Panc1 (cell line): ENCODE results near the gene FEM1B. TPM values are rescaled to one million over a fixed set of nuclear protein-coding genes. Genes with fewer than 3 reads are reported as not detected.

Experiments
- ATAC-seq: fragments of 200-7000 bp; cut with Tn5 transposase; 2 replicates; pipeline ENCODE4 v1.9.1; 2020; ENCODE audit warnings: mild to moderate bottlenecking, moderate library complexity
- BruUV-seq: library from RNA; stranded (reverse); fragments of 400-500 nt; replicated peaks from 2 replicates; lab custom pipeline; 2021; lab: Mats Ljungman, UMichigan
- CTCF ChIA-PET: fragments of 300-600 bp; sonication (Branson Sonifier 250); formaldehyde crosslinking; loops from one replicate; lab custom pipeline; 2022; ENCODE audit warnings: antibody characterized with exemption; lab: Charles Lee
- POLR2A ChIA-PET: fragments of 300-600 bp; sonication (Branson Sonifier 250); formaldehyde crosslinking; loops from one replicate; lab custom pipeline; 2022; ENCODE audit warnings: antibody characterized with exemption; lab: Charles Lee
- DNase-seq: peaks from one replicate; pipeline ENCODE4 v3.0.0-alpha.2; 2010; ENCODE audit warnings: low read depth, low spot score
- H3K27ac ChIP-seq: 2 replicates; pipeline ENCODE4 v1.5.1; 2011; ENCODE audit warnings: mild to moderate bottlenecking, low read length, inconsistent platforms
- H3K27me3 ChIP-seq: fragments of 200-500 bp; sonication (Bioruptor generic); 2 replicates; pipeline ENCODE4 v1.6.0; 2014; ENCODE audit warnings: low read length, inconsistent platforms; ENCODE audit not compliant: control insufficient read depth, insufficient read depth
- H3K36me3 ChIP-seq: fragments of 200-500 bp; sonication (Bioruptor generic); 2 replicates; pipeline ENCODE4 v1.5.1; 2014; ENCODE audit warnings: inconsistent platforms, mild to moderate bottlenecking, low read length, moderate library complexity; ENCODE audit not compliant: control insufficient read depth, insufficient read depth
- H3K4me1 ChIP-seq: 2 replicates; pipeline ENCODE4 v1.5.1; 2011; ENCODE audit warnings: inconsistent platforms, mild to moderate bottlenecking, low read length, moderate library complexity; ENCODE audit not compliant: control insufficient read depth, insufficient read depth
- H3K4me3 ChIP-seq, 2 experiments: 2 replicates each; pipeline ENCODE4 v1.5.1; 2011 to 2012; ENCODE audit warnings: low read depth in 2 of 2, low read length in 2 of 2, mild to moderate bottlenecking in 2 of 2, inconsistent platforms in 1 of 2, moderate library complexity in 1 of 2
- H3K9me3 ChIP-seq: fragments of 200-500 bp; sonication (Bioruptor generic); 2 replicates; pipeline ENCODE4 v1.5.1; 2014; ENCODE audit warnings: low read depth, mild to moderate bottlenecking, inconsistent platforms, low read length, moderate library complexity; ENCODE audit not compliant: control insufficient read depth, insufficient read depth
- CTCF ChIP-seq: fragments of 450-650 bp; IDR thresholded peaks from 2 replicates; pipeline ENCODE4 v1.5.1; 2017; ENCODE audit warnings: mild to moderate bottlenecking
- POLR2AphosphoS5 ChIP-seq: IDR thresholded peaks from 2 replicates; pipeline ENCODE4 v1.6.1; 2012; ENCODE audit warnings: mild to moderate bottlenecking, low read depth, low read length, moderate library complexity
- REST ChIP-seq, 2 experiments: IDR thresholded peaks; 2 replicates each; pipeline ENCODE4 v1.6.1; 2011 to 2012; ENCODE audit warnings: low read depth in 2 of 2, control low read depth in 1 of 2, low read length in 1 of 2, mild to moderate bottlenecking in 1 of 2, moderate library complexity in 1 of 2; ENCODE audit not compliant: insufficient read depth in 1 of 2
- SIN3A ChIP-seq: IDR thresholded peaks from 2 replicates; pipeline ENCODE4 v1.6.1; 2012; ENCODE audit warnings: low read depth, mild to moderate bottlenecking, low read length, moderate library complexity, borderline replicate concordance; ENCODE audit not compliant: insufficient read depth
- TCF7L2 ChIP-seq: IDR thresholded peaks from 2 replicates; pipeline ENCODE4 v1.6.1; 2011; ENCODE audit warnings: mild to moderate bottlenecking, low read depth, low read length, inconsistent platforms
- in situ Hi-C: cut with HindIII; loops from 2 replicates; pipeline ENCODE4 v1.10.0; 2016; ENCODE audit warnings: low sequenced_read_pairs, low pct_unique_long_range_greater_than_20kb
- intact Hi-C: fragments of 100-400 bp; cut with micrococcal nuclease; formaldehyde crosslinking; loops from one replicate; pipeline ENCODE4 v1.10.0; 2022; ENCODE audit not compliant: unreplicated experiment
- total RNA-seq: library from RNA; stranded (reverse); gene quantifications from one replicate; pipeline ENCODE4 v1.2.1, GENCODE V29; 2021; ENCODE audit not compliant: unreplicated experiment

FEM1B gene
- total RNA-seq, 1 experiment from 2014 or later = 34.8 TPM

DNA sequence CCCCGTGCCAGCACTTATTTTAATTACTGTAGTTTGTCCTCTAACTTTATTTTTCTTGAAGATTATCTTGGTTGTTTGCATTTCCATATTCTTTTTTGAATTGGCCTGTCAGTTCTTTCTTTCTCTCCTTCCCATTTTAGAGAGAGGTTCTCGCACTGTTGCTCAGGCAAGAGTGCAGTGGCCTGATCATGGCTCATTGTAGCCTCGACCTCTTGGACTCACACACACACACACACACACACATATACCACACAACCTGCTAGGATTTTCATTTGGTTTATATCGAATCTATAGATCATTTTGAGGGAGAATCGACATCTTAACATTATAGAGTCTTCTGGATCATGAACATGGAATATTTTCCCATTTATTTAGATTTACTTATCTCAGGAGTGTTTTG is 8.7 kb downstream of the FEM1B start:
- in situ Hi-C loops (no loop called here), intact Hi-C loops (no loop called here)
- POLR2A ChIA-PET = no interaction called here
- TF ChIP-seq POLR2AphosphoS5 = no peak
- no peak for TF ChIP-seq CTCF
- no peak for TF ChIP-seq TCF7L2
- no peak for TF ChIP-seq SIN3A
- TF ChIP-seq REST (IDR thresholded peaks at IDR 0.05; ENCODE audit: insufficient read depth in 1 of 2, low read depth in 2 of 2, low read length in 1 of 2) = no peak
- H3K4me1 ChIP-seq = peaks cover 7% of the 10 kb centered on the region; the same call in 1 of the 2 replicates
- CTCF ChIA-PET = no interaction called here
- DNase-seq = no peak
- ATAC-seq = no peak
- BruUV-seq = no TSS peak
- H3K27ac ChIP-seq = no peak overlapping the region
- H3K36me3 ChIP-seq = peaks cover 6% of the 10 kb centered on the region; the same call in 1 of the 2 replicates
- no peak overlapping the region for H3K4me3 ChIP-seq
- H3K27me3 ChIP-seq = no peaks in the 10 kb centered on the region
- H3K9me3 ChIP-seq = no peaks in the 10 kb centered on the region

DNA sequence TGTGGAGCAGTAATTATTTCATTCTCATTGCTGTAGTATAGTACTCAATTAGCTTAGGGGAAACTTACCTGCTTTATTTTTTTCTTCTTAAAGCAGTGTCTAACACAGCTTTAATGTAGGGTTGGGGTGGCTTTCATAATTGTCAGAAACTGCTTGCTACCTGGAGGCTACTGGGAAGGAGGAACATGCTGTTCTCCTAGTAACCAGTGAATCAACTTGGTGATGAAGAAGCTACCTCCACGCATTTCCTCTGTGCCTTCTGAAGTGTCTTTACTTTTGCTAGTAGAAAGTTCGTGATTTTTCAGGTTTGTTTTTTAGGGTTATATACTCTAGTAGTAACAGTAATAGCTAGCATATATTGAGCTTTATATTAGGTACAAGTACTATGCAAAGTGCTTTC is 11.5 kb downstream of the FEM1B start:
- no peak for ATAC-seq
- Histone ChIP-seq H3K4me1 (no peaks in the 10 kb centered on the region), H3K27ac (no peak overlapping the region), H3K27me3 (no peaks in the 10 kb centered on the region), H3K36me3 (peaks cover 20% of the 10 kb centered on the region), H3K4me3 (no peak overlapping the region), H3K9me3 (no peaks in the 10 kb centered on the region)
- no peak for TF ChIP-seq CTCF
- TF ChIP-seq POLR2AphosphoS5 = no peak
- TF ChIP-seq REST (IDR thresholded peaks at IDR 0.05; ENCODE audit: insufficient read depth in 1 of 2, low read depth in 2 of 2, low read length in 1 of 2) = no peak
- no peak for TF ChIP-seq TCF7L2
- TF ChIP-seq SIN3A = no peak
- ChIA-PET CTCF (no interaction called here), POLR2A (no interaction called here)
- in situ Hi-C loops (no loop called here), intact Hi-C loops (no loop called here)
- no TSS peak for BruUV-seq
- no peak for DNase-seq
